ENCODE results near the gene CCNT1. TPM values are rescaled to one million over a fixed set of nuclear protein-coding genes. Genes with fewer than 3 reads are reported as not detected.
"Not testable (repeated sequence)": the region's sequence is repeated elsewhere in the genome, so short reads cannot be mapped to it uniquely, and the experiment has no call there.

CCNT1 gene
- total RNA-seq = 100 to 1,000 TPM in 1 of 2 donors, 10 to 100 TPM in 1; 96.6 to 102 TPM

DNA sequence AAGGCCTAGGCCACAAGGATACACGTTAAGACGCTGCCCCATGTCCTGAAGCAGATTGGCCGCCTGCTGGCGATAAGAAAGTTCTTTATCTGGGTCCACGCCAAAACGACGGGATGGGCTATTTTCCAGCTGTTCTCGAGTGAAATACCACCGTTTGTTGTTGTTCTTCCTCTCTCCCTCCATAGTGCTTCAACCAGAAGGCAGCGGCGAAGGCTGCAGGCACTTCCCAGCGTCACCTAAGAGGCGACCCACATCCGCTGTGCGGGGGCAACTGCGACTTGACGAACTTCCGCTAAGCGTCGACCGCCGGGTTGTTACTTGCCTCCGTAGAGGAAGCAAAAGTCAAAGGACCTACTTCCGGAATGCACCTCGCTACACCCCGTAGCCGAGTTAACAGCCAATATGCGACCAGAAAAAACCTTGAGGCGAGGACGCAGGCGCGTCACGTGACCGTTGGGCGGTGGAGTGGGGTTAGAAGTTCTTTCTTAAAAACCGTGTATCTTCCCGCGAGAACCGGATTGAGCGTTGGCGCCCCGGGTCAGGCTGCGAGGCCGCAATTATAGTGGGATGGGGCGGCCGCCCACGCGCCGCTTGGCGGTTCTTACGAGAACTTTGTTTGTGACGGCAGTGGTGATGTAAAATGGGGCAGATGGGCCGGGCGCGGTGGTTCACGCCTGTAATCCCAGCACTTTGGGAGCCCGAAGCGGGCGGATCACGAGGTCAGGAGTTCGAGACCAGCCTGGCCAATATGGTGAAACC is at the start of gene CCNT1:
TSS of gene CCNT1 (minus strand) at position 215 of the 759 bp plus-strand sequence. CDS start at position 183, 32 bp downstream.
- Mint-ChIP-seq H3K4me3 (peak within 1 kb of the TSS; percentile 96 to 100), H3K27me3 (ENCODE audit: low read depth) (no peaks in the 10 kb centered on the region), H3K27ac (peak within 1 kb of the TSS; percentile 99), H3K36me3 (ENCODE audit: insufficient read depth in 2 of 2) (peaks cover 20 to 53% of the 10 kb centered on the region in 2 donors), H3K4me1 (ENCODE audit: low read depth) (peaks cover 48% of the 10 kb centered on the region), H3K9me3 (peaks cover 8 to 14% of the 10 kb centered on the region in 2 donors)
- peak; percentile 95 for ATAC-seq (replicated peaks in 1 of 2)
- DNase-seq = peak; percentile 99 to 100

DNA sequence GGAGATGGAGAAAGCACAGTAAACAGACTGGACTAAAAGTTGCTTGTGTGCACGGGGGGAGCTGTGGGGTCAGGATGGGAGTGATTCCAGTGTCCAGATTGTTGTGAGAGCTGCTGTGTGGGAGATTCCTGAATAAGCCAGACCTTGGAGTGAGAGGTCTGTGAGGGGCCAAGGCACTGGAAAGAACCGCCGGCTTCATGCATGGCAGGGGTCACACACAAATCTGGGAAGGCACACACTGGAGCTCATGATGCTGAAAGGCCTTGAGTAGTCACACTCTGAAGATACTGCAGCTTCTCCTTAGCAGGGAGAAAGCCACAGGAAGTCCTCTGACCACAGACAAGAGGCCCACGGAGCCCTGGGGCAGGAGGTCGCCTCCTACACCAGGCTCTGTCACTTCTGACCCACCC is 49.3 kb upstream of the CCNT1 start:
- H3K27me3 Mint-ChIP-seq (ENCODE audit: low read depth) = no peaks in the 10 kb centered on the region
- H3K4me1 Mint-ChIP-seq (ENCODE audit: low read depth) = peaks cover 15% of the 10 kb centered on the region
- no peak overlapping the region for H3K27ac Mint-ChIP-seq
- ATAC-seq (replicated peaks in 1 of 2) = peak; percentile 93 to 95
- peak overlapping the region; percentile 4 to 50 for H3K4me3 Mint-ChIP-seq
- H3K36me3 Mint-ChIP-seq (ENCODE audit: insufficient read depth in 2 of 2) = no peaks in the 10 kb centered on the region
- DNase-seq = peak; percentile 49 to 55
- no peaks in the 10 kb centered on the region for H3K9me3 Mint-ChIP-seq

DNA sequence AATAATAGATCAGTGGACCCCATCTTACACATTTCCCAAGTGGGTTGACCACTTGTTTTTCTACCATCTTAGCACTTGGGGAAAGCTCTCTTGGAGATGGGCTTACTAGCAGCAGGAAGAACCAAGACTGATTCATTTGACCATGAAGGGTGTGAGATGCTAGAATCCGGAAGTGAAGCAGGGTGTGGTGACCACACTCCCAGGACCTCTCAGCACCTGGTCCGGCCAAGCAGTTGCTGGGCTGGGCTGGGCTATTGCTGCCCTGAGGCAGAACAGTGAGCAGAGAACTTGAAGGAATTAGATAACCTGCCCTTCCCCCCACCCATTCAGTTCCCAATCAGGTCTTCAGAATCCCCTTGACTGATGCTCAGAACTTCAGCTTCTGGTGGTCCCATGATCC is 48.0 kb upstream of the CCNT1 start:
- DNase-seq (no peak), ATAC-seq (replicated peaks in 1 of 2) (no peak)
- no peaks in the 10 kb centered on the region for H3K9me3 Mint-ChIP-seq
- no peaks in the 10 kb centered on the region for H3K36me3 Mint-ChIP-seq (ENCODE audit: insufficient read depth in 2 of 2)
- H3K4me1 Mint-ChIP-seq (ENCODE audit: low read depth) = peaks cover 15% of the 10 kb centered on the region
- H3K4me3 Mint-ChIP-seq = no peak overlapping the region
- H3K27ac Mint-ChIP-seq = no peak overlapping the region
- no peaks in the 10 kb centered on the region for H3K27me3 Mint-ChIP-seq (ENCODE audit: low read depth)

DNA sequence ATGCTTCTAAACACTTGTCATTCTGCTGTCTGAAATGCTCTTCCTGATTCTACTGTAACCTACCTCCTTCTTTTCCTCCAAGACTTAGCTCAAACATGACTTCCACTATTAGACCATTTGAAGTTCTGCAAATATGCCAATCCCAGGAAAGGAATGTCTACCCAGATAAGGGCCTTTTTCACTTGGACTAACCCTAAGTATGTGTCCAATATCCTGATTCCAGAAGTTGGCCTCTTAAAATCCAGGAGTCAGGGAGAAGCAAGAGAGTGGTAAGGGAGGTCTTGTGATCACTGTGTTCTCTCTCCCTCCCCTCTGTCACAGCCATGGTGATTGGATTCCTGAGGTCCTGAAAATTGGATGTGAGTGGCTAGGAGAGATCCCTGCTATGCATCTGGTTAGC is 42.2 kb upstream of the CCNT1 start:
- Mint-ChIP-seq H3K36me3 (ENCODE audit: insufficient read depth in 2 of 2) (no peaks in the 10 kb centered on the region), H3K4me1 (ENCODE audit: low read depth) (peaks cover under 1% of the 10 kb centered on the region), H3K4me3 (no peak overlapping the region), H3K27me3 (ENCODE audit: low read depth) (no peaks in the 10 kb centered on the region), H3K9me3 (no peaks in the 10 kb centered on the region), H3K27ac (no peak overlapping the region)
- DNase-seq (no peak), ATAC-seq (replicated peaks in 1 of 2) (no peak)

DNA sequence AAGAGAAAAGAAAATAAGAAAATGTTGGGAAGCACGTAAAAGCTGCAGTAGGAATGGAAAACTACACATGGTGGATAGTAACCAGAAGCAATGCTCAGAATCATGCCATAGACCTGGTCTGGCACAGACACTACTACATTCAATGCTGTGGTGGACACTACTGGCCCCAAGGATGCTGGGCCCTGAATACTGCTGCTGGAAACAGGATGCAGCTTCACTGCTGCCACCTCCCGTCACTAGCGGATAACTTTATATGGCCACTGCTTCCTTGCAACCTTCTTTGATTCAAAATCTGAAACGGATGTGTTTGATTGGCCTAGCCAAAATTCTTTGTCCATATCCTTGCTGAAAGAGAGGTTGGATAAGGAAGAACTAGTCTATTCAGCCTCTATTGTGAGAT is 41.7 kb upstream of the CCNT1 start:
- no peak overlapping the region for H3K4me3 Mint-ChIP-seq
- H3K36me3 Mint-ChIP-seq (ENCODE audit: insufficient read depth in 2 of 2) = no peaks in the 10 kb centered on the region
- H3K4me1 Mint-ChIP-seq (ENCODE audit: low read depth) = peaks cover 6% of the 10 kb centered on the region
- no peaks in the 10 kb centered on the region for H3K9me3 Mint-ChIP-seq
- H3K27me3 Mint-ChIP-seq (ENCODE audit: low read depth) = peaks cover 4% of the 10 kb centered on the region
- ATAC-seq (replicated peaks in 1 of 2) = no peak
- no peak for DNase-seq
- no peak overlapping the region for H3K27ac Mint-ChIP-seq

DNA sequence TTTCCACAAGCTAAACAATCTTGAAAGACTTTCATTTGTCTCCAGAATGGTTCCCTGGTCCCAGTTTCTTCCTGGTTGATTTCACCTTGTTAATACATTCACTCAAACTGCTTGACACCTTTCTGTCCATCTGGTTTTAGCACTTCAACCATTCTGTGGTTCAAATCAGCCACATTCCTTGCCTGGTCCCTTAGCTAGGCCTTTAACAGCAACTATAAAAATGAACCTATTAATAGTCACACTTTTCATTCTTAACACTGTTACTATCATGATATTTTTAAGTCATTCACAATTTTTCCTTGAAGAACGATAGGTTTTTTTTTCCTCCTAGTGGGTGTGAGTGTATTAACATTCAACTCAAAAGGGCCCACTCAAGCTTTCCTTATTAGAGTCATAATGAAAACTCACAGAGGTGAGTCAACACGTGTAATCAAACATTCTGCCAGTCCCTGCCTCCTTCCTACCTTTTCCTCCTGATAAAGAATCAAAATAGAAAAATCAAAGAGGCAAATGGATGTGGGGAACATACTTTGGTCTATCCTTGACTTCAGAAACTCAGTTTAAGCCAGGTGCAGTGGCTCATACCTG is 34.4 kb upstream of the CCNT1 start:
- Mint-ChIP-seq H3K27me3 (ENCODE audit: low read depth) (peaks cover 25% of the 10 kb centered on the region), H3K27ac (peak overlapping the region; percentile 78), H3K4me1 (ENCODE audit: low read depth) (peaks cover 37% of the 10 kb centered on the region), H3K36me3 (ENCODE audit: insufficient read depth in 2 of 2) (no peaks in the 10 kb centered on the region), H3K9me3 (peaks cover 0 to 2% of the 10 kb centered on the region in 2 donors), H3K4me3 (peak overlapping the region; percentile 55 to 85)
- ATAC-seq (replicated peaks in 1 of 2) (peak; percentile 88 to 90), DNase-seq (peak; percentile 14 to 28)

DNA sequence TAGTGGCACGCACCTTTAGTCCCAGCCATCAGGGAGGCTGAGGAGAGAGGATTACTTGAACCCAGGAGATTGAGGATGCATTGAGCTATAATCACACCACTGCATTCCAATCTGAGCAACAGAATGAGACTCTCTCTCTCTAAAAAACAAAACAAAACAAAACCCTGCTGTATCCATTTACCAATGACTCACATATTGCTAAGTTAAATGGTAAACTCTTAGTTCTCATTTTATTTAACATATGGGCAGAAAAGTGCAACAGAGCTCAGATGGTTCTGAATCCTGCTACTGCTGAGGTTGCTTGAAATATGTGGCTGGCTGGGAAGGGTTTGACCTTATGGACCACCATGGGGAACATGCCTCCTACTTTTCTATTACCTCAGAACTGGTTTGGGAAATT is 33.7 kb upstream of the CCNT1 start:
- no peak for DNase-seq
- Mint-ChIP-seq H3K4me3 (peak overlapping the region; percentile 55 to 85), H3K4me1 (ENCODE audit: low read depth) (peaks cover 37% of the 10 kb centered on the region), H3K27me3 (ENCODE audit: low read depth) (peaks cover 25% of the 10 kb centered on the region), H3K9me3 (peaks cover 0 to 2% of the 10 kb centered on the region in 2 donors), H3K36me3 (ENCODE audit: insufficient read depth in 2 of 2) (no peaks in the 10 kb centered on the region), H3K27ac (no peak overlapping the region)
- peak in 1 of 2 donors; percentile 20 for ATAC-seq (replicated peaks in 1 of 2)

DNA sequence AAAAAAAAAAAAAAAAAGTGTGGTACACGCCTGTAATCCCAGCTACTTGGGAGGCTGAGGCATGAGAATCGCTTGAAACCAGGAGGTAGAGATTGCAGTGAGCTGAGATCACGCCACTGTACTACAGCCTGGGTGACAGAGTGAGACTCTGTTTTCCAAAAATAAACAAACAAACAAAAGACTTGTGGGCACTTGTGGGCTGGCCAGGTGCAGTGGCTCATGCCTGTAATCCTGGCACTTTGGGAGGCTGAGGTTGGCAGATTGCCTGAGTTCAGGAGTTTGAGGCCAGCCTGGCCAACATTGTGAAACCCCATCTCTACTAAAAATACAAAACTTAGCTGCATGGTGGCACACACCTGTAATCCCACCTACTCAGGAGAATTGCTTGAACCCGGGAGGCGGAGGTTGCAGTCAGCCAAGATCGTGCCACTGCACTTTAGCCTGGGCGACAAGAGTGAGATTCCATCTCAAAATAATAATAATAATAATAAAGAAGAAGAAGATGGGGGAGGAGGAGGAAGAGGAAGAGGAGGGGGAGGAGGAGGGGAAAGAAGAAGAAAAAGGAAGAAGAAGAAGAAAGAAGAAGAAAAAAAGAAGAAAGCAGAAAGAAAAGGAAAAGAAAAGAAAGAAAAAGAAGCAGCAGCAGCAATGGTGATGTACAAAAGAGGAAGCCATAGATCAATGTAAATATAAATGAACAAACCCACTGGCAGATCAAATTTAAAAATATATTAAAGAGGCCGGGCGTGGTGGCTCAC is 27.9 kb upstream of the CCNT1 start:
- peaks cover 32% of the 10 kb centered on the region for H3K27me3 Mint-ChIP-seq (ENCODE audit: low read depth)
- ATAC-seq (replicated peaks in 1 of 2) (no peak), DNase-seq (no peak)
- no peak overlapping the region for H3K4me3 Mint-ChIP-seq
- H3K36me3 Mint-ChIP-seq (ENCODE audit: insufficient read depth in 2 of 2) = no peaks in the 10 kb centered on the region
- peaks cover 9% of the 10 kb centered on the region for H3K4me1 Mint-ChIP-seq (ENCODE audit: low read depth)
- no peak overlapping the region for H3K27ac Mint-ChIP-seq
- peaks cover 0 to 2% of the 10 kb centered on the region in 2 donors for H3K9me3 Mint-ChIP-seq

DNA sequence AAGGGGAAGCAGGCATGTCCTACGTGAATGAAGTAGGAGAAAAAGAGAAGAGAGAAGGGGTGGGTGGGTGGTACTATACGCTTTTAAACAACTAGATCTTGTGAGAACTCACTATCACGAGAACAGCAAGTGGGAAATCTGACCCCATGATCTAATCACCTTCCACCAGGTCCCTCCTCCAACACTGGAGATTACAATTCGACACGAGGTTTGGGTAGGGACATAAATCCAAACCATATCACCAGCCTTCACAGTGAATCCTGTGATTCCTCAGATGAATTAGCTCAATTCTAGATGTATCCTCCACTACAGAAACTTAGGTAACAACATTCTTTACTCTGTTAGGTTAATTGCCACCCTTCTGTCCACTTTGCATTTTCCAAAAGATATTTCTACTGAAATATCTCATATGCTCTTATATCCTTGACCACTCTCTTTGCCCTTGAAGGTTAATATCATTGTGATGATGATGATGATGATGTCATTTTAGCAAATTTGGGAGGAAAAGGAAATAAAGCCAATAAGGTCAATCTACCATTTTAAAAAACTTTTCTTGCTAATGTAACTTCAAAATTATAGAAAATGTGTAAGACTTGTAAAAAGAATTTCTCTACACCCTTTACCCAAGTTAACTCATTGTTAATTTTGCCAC is 23.2 kb upstream of the CCNT1 start:
- Mint-ChIP-seq H3K4me3 (no peak overlapping the region), H3K27ac (no peak overlapping the region), H3K27me3 (ENCODE audit: low read depth) (peaks cover 25% of the 10 kb centered on the region), H3K9me3 (no peaks in the 10 kb centered on the region), H3K36me3 (ENCODE audit: insufficient read depth in 2 of 2) (no peaks in the 10 kb centered on the region), H3K4me1 (ENCODE audit: low read depth) (peaks cover 4% of the 10 kb centered on the region)
- ATAC-seq (replicated peaks in 1 of 2) (no peak), DNase-seq (no peak)

DNA sequence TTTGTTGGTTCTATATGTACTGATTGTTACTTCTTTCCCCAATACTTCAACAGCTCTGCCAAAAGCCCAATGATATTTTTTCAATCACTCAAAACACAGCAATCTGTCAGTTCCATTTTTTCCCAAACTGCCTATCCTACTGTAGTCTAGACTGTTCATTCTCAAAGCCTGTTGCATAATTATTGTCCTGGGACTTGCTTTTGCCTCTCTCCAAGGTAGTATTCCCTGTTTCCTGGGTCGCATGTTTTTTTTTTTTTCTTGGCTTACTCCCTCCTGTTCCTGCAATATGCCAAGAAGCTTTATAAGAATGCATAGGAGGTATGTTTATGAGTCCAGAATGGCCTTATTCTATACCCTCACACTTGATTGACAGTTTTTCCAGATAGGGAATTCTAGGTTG is 19.9 kb upstream of the CCNT1 start:
- Mint-ChIP-seq H3K36me3 (ENCODE audit: insufficient read depth in 2 of 2) (no peaks in the 10 kb centered on the region), H3K9me3 (no peaks in the 10 kb centered on the region), H3K4me3 (no peak overlapping the region), H3K4me1 (ENCODE audit: low read depth) (peaks cover 4% of the 10 kb centered on the region), H3K27me3 (ENCODE audit: low read depth) (peaks cover 25% of the 10 kb centered on the region), H3K27ac (no peak overlapping the region)
- ATAC-seq (replicated peaks in 1 of 2) (no peak), DNase-seq (no peak)

DNA sequence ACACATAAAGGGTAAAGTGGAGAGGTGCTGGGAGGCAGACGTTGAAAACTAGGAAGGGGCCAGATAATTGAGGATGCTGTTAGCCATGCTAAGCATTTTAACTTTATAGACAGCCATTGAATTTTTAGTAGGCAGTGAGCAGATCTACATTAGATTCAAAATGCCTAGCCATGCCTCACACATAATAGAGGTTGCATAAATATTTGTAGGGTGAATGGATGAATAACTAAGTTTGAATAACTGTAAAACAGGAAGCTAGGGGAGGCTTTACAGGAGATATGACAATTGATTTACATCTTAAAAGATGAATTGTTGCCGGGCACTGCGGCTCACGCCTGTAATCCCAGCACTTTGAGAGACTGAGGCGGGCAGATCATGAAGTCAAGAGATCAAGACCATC is 12.3 kb upstream of the CCNT1 start:
- no peak overlapping the region for H3K27ac Mint-ChIP-seq

DNA sequence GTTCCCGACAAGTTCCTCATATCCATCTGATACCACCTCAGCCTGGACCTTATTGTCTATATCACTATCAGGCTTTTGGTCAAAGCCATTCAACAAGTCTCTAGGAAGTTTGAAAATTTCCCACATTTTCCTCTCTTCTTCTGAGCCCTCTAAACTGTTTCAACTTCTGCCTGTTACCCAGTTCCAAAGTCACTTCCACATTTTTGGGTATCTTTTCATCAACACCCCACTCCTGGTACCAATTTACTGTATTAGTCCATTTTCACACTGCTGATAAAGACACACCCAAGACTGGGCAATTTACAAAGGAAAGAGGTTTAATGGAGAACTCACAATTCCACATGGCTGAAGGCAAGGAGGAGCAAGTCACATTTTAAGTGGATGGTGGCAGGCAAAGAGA is 4.2 kb upstream of the CCNT1 start:
- not testable (repeated sequence) for H3K4me3 Mint-ChIP-seq; ATAC-seq (replicated peaks in 1 of 2); H3K27me3 Mint-ChIP-seq (ENCODE audit: low read depth); DNase-seq; H3K27ac Mint-ChIP-seq
- H3K4me1 Mint-ChIP-seq (ENCODE audit: low read depth) = peaks cover 14% of the 10 kb centered on the region
- peaks cover 19 to 32% of the 10 kb centered on the region in 2 donors for H3K36me3 Mint-ChIP-seq (ENCODE audit: insufficient read depth in 2 of 2)
- H3K9me3 Mint-ChIP-seq = peaks cover 8 to 14% of the 10 kb centered on the region in 2 donors

More for the DNA sequence above, 12.3 kb upstream of the CCNT1 start:
- H3K4me1 Mint-ChIP-seq (ENCODE audit: low read depth) = no peaks in the 10 kb centered on the region
- no peaks in the 10 kb centered on the region for H3K36me3 Mint-ChIP-seq (ENCODE audit: insufficient read depth in 2 of 2)
- no peaks in the 10 kb centered on the region for H3K27me3 Mint-ChIP-seq (ENCODE audit: low read depth)
- no peaks in the 10 kb centered on the region for H3K9me3 Mint-ChIP-seq
- H3K4me3 Mint-ChIP-seq = no peak overlapping the region
- no peak for ATAC-seq (replicated peaks in 1 of 2)
- DNase-seq = no peak

DNA sequence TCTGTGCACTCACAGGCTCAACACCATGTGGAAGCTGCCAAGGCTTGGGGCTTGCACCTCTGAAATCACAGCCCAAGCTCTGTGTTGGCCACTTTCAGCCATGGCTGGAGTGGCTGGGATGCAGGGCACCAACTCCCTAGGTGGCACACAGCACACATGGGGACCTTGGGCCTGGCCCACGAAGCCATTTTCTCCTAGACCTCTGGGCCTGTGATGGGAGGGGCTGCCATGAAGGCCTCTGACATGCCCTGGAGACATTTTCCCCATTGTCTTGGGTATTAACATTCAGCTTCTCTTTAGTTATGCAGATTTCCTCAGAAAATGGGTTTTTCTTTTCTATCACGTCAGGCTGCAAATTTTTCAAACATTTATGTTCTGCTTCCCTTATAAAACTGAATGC is 3.7 kb upstream of the CCNT1 start:
- not testable (repeated sequence) for H3K27ac Mint-ChIP-seq; ATAC-seq (replicated peaks in 1 of 2); DNase-seq; H3K27me3 Mint-ChIP-seq (ENCODE audit: low read depth); H3K4me3 Mint-ChIP-seq
- Mint-ChIP-seq H3K4me1 (ENCODE audit: low read depth) (peaks cover 20% of the 10 kb centered on the region), H3K36me3 (ENCODE audit: insufficient read depth in 2 of 2) (peaks cover 19 to 34% of the 10 kb centered on the region in 2 donors), H3K9me3 (peaks cover 8 to 14% of the 10 kb centered on the region in 2 donors)
